ENCODE data around the gene LDAH. TPM values are rescaled to one million over a fixed set of nuclear protein-coding genes. Genes with fewer than 3 reads are reported as not detected.

The LDAH gene
- total RNA-seq, 1 experiment from 2014 or later: 27.4 TPM

DNA sequence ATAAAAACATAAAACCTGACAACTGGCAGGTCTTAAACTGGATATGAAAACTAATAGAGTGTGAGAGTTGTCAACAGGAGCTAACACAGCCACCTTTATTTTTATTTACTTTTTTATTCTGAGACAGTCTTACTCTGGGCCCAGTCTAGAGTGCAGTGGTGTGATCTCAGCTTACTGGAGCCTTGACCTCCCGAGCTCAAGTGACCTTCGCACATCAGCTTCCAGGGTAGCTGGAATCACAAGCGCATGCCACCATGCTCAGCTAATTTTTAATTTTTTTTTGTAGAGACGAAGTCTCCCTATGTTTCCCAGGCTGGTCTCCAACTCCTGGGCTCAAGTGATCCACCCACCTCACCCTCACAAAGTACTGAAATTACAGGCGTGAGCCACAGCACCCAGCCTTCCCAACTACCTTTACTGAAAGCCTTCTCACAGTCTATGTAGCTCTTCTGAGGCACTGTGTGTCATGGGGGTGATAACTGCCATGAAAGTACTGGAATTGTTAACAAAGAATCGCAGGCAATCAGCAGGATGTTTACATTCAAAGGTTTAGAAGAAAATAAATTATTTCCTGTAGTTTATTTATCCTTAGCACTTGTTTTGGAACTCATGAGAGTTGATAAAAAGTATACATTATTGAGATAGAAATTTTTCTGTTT is 131.7 kb downstream of the LDAH start:
- no peaks in the 10 kb centered on the region for H3K9me3 ChIP-seq (ENCODE audit: low read depth, low read length, poor library complexity, severe bottlenecking)
- CTCF ChIA-PET: no interaction called here

GRCh38 chr2:20689428-20690264 is 133.3 kb downstream of the LDAH start:
- Histone ChIP-seq H3K27me3 (replicated peaks; ENCODE audit: insufficient read depth, low read depth, low read length, poor library complexity) (no peaks in the 10 kb centered on the region), H3K27ac (ENCODE audit: low read depth, low read length, poor library complexity, severe bottlenecking) (no peak overlapping the region)
- CTCF ChIA-PET: no interaction called here

More for the DNA sequence above, 131.7 kb downstream of the LDAH start:
- Histone ChIP-seq H3K36me3 (ENCODE audit: insufficient read depth, low read length, poor library complexity, severe bottlenecking) (no peaks in the 10 kb centered on the region), H3K27ac (ENCODE audit: low read depth, low read length, poor library complexity, severe bottlenecking) (no peak overlapping the region), H3K27me3 (replicated peaks; ENCODE audit: insufficient read depth, low read depth, low read length, poor library complexity) (no peaks in the 10 kb centered on the region), H3K4me3 (ENCODE audit: low read depth, low read length, poor library complexity, severe bottlenecking) (no peak overlapping the region), H3K4me1 (ENCODE audit: insufficient read depth, low read length, poor library complexity, severe bottlenecking) (no peaks in the 10 kb centered on the region)
- TF ChIP-seq, protein P1, sequence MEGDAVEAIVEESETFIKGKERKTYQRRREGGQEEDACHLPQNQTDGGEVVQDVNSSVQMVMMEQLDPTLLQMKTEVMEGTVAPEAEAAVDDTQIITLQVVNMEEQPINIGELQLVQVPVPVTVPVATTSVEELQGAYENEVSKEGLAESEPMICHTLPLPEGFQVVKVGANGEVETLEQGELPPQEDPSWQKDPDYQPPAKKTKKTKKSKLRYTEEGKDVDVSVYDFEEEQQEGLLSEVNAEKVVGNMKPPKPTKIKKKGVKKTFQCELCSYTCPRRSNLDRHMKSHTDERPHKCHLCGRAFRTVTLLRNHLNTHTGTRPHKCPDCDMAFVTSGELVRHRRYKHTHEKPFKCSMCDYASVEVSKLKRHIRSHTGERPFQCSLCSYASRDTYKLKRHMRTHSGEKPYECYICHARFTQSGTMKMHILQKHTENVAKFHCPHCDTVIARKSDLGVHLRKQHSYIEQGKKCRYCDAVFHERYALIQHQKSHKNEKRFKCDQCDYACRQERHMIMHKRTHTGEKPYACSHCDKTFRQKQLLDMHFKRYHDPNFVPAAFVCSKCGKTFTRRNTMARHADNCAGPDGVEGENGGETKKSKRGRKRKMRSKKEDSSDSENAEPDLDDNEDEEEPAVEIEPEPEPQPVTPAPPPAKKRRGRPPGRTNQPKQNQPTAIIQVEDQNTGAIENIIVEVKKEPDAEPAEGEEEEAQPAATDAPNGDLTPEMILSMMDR (conservative IDR thresholded peaks at IDR 0.05; ENCODE audit: low read depth, low read length): no peak
- TF ChIP-seq EZH2 (IDR thresholded peaks at IDR 0.05; ENCODE audit: borderline replicate concordance, low read depth, low read length, poor library complexity, severe bottlenecking): no peak
- intact Hi-C loops (cut with micrococcal nuclease; ENCODE audit: unreplicated experiment): no loop called here
- no peak for DNase-seq (ENCODE audit: low spot score)
- no TSS peak for BruUV-seq (replicated peaks)
- POLR2A ChIA-PET (ENCODE audit: low non-redundant PET): no interaction called here

GRCh38 chr2:20687260-20687832 is 135.6 kb downstream of the LDAH start:
- Histone ChIP-seq H3K9me3 (ENCODE audit: low read depth, low read length, poor library complexity, severe bottlenecking) (no peaks in the 10 kb centered on the region), H3K4me3 (ENCODE audit: low read depth, low read length, poor library complexity, severe bottlenecking) (no peak overlapping the region), H3K27me3 (replicated peaks; ENCODE audit: insufficient read depth, low read depth, low read length, poor library complexity) (no peaks in the 10 kb centered on the region), H3K27ac (ENCODE audit: low read depth, low read length, poor library complexity, severe bottlenecking) (no peak overlapping the region), H3K36me3 (ENCODE audit: insufficient read depth, low read length, poor library complexity, severe bottlenecking) (no peaks in the 10 kb centered on the region), H3K4me1 (ENCODE audit: insufficient read depth, low read length, poor library complexity, severe bottlenecking) (no peaks in the 10 kb centered on the region)
- DNase-seq (ENCODE audit: low spot score): no peak
- no peak for TF ChIP-seq EZH2 (IDR thresholded peaks at IDR 0.05; ENCODE audit: borderline replicate concordance, low read depth, low read length, poor library complexity, severe bottlenecking)
- TF ChIP-seq, protein P1 (conservative IDR thresholded peaks at IDR 0.05; ENCODE audit: low read depth, low read length): no peak
- BruUV-seq (replicated peaks): no TSS peak
- intact Hi-C loops (cut with micrococcal nuclease; ENCODE audit: unreplicated experiment): no loop called here
- POLR2A ChIA-PET (ENCODE audit: low non-redundant PET): interaction anchor here (0.7 kb wide), 1 partner anchor 207 kb away, joined by 3 read pairs; no protein-coding TSS in a partner anchor
- CTCF ChIA-PET: no interaction called here

More at GRCh38 chr2:20689428-20690264, 133.3 kb downstream of the LDAH start:
- no peak overlapping the region for H3K4me3 ChIP-seq (ENCODE audit: low read depth, low read length, poor library complexity, severe bottlenecking)
- POLR2A ChIA-PET (ENCODE audit: low non-redundant PET): no interaction called here
- no peaks in the 10 kb centered on the region for H3K4me1 ChIP-seq (ENCODE audit: insufficient read depth, low read length, poor library complexity, severe bottlenecking)
- BruUV-seq (replicated peaks): no TSS peak
- DNase-seq (ENCODE audit: low spot score): no peak
- intact Hi-C loops (cut with micrococcal nuclease; ENCODE audit: unreplicated experiment): no loop called here
- H3K36me3 ChIP-seq (ENCODE audit: insufficient read depth, low read length, poor library complexity, severe bottlenecking): no peaks in the 10 kb centered on the region
- H3K9me3 ChIP-seq (ENCODE audit: low read depth, low read length, poor library complexity, severe bottlenecking): no peaks in the 10 kb centered on the region
- TF ChIP-seq EZH2 (IDR thresholded peaks at IDR 0.05; ENCODE audit: borderline replicate concordance, low read depth, low read length, poor library complexity, severe bottlenecking): no peak
- TF ChIP-seq, protein P1 (conservative IDR thresholded peaks at IDR 0.05; ENCODE audit: low read depth, low read length): no peak
